ENCODE measurements around the gene ZNF595.
"Not testable (repeated sequence)": the region's sequence is repeated elsewhere in the genome, so short reads cannot be mapped to it uniquely, and the experiment has no call there.

Gene ZNF595

DNA sequence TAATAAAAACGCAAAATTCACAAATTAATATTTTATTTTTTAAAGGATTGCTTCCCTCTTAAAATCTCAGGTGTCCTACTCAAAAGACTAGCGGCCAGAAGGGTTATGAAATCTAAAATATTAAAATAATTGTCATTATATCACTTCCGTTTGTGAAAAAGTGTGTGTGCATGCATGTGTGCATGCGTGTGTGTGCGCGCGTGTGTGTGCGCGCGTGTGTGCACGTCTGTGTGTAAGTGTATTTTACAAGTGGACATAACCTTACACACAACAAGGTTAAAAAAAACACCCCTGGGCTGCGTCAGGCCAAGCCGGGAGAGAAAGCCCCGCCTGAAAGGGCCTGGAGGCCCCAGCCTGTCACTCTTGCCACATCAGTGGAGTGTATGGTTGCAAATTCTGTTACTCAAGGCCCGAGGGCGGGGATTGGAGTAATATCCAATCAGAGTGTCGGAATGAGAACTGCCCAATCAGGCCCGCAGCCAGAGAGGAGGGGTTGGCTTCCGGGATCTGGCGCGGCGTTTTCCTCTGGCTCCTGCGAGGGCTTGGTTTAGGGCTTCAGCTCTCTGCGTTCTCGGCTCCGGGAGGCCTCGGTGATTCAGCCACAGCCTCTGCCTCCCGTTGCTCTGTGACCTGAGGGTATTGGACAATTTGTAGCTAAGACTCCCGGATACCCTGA lies at the start of gene ZNF595:
TSS of gene ZNF595 (plus strand) at position 518 of the 676 bp plus-strand sequence. CDS start 168 bp downstream, outside the sequence.
- not testable (repeated sequence) for DNase-seq (ENCODE audit: low spot score)

- not testable (repeated sequence) for DNase-seq (ENCODE audit: low spot score)
These were observed 42.9 kb upstream of the ZNF595 start for GRCh38 chr4:9937-10870.

GRCh38 chr4:11095-11815 lies 41.9 kb upstream of the ZNF595 start:
- DNase-seq (ENCODE audit: low spot score) = not testable (repeated sequence)

DNA sequence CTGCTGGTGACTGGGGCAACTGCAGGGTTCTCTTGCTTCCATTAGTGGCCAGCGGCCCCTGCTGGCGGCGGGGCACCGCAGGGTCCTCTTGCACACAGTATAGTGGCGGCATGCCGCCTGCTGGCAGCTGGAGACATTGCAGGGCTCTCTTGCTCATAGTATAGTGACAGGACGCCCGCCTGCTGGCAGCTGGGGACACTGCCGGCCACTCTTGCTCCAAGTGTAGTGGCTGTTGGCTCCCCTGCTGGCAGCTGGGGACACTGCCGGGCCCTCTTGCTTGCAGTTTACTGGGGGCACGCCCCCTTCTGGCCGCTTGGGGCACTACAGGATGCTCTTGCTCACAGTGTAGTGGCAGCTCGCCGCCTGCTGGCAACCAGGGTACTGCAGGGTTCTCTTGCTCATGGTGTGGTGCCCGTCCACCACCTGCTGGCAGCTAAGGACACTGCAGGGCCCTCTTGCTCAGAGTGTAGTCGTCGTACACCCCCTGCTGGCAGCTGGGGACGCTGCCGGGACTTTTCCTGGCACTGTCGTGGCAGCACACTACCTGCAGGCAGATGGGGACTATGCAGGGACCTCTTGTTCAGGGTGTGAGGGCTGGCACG lies 41.2 kb upstream of the ZNF595 start:
- DNase-seq (ENCODE audit: low spot score) = not testable (repeated sequence)

- not testable (repeated sequence) for DNase-seq (ENCODE audit: low spot score)
These were observed 35.0 kb upstream of the ZNF595 start for GRCh38 chr4:18128-18527.

- not testable (repeated sequence) for DNase-seq (ENCODE audit: low spot score)
These were observed 34.5 kb upstream of the ZNF595 start for GRCh38 chr4:18589-18988.

DNA sequence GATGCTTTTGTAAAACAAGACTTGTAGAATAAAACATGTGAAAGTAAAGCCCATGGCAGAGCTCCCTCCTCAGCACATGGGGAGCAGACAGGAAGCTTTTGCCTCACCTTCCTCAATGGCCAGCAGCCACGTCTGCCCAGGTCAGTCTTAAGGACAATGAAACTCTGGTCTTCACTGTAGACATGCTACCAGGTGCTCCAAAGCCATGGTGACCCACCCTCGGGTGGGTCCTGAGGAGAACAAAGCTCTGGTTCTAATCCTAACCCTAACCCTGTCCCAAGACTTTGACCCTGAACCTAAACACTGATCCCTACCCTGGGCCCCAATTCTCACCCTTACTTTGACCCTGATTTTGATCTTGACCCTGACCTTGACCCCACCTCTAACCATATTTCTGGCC lies 30.2 kb upstream of the ZNF595 start:
- not testable (repeated sequence) for DNase-seq (ENCODE audit: low spot score)

DNA sequence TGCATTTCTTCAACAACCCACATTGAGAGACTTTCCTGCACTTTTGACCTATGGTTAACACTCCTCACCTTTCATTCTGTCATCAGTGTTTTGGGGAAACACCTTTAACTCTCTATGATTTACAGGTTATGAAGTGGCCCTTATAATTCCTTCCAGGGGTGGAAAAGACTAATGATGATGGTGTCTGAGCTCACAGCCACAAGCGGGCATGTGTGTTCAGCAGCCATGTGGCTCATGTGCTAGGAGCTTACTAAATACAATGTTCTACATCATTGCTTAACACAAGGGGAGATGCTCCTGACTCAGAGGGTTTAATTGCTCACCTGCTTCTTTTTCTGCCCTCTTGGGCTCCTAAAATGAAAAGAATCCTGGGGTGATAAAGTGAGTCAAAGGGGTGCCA lies 28.8 kb upstream of the ZNF595 start:
- DNase-seq (ENCODE audit: low spot score) = not testable (repeated sequence)

GRCh38 chr4:27501-27900 lies 25.6 kb upstream of the ZNF595 start:
- not testable (repeated sequence) for DNase-seq (ENCODE audit: low spot score)

GRCh38 chr4:28767-29542 lies 24.2 kb upstream of the ZNF595 start:
- not testable (repeated sequence) for DNase-seq (ENCODE audit: low spot score)

DNA sequence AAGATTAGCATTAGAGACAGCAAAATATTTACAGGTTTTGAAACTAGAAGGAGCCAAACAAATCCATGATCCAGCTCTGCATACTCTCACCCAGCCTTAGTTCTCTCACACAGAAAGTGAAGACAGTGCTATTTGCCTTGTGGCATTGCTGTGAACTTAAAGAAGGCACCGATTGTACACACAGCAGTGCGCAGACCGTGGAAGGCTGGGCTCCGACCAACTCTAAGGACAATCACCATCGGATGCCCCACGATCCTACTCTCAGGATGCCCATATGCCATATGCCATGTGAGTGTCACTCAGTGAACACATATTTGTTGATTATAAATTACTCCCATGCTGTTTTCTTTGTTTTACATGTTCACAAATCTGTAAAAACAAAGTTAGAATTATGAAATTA lies 19.8 kb upstream of the ZNF595 start:
- not testable (repeated sequence) for DNase-seq (ENCODE audit: low spot score)

DNA sequence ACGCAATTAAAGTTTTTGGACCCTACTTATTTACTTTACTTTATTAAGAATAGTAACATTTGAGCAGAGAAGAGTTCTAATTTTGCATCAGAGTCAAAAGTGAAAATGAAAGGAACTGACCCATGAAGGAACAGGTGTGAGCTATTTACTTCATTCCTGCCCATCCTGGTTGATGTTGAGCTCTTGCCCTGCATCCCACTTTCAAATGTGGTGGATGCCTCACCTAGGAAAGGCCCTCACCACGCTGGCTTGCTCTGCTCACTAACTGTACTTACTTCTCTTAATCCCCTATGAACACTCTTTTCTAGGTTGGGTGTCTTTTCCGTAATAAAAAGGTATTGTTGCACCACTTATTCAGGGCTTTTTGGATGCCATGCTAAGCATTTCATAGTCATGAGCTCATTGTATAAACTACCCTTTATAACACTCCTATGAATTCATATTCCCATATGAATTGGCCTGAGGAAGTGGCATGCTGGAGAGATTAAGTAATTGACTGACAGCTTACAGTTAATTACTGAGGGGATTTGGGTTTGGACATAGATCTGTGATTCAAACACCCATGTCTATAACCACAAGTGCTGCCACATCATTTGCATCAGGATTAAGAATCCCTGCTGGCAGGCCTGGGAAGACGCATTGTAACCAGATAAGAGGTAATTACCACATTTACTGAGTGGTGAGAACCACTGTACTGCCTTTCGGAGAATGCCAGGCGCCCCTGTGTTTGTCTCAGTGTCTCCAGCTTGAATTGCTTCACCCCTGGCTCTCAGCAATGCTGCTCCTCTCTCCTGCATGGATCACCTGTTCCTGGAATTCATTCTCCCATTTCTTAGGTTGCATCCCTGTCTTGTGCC lies 16.3 kb upstream of the ZNF595 start:
- DNase-seq (ENCODE audit: low spot score) = not testable (repeated sequence)

GRCh38 chr4:38202-38601 lies 14.9 kb upstream of the ZNF595 start:
- not testable (repeated sequence) for DNase-seq (ENCODE audit: low spot score)

GRCh38 chr4:43375-43774 lies 9.7 kb upstream of the ZNF595 start:
- DNase-seq (ENCODE audit: low spot score) = not testable (repeated sequence)

DNA sequence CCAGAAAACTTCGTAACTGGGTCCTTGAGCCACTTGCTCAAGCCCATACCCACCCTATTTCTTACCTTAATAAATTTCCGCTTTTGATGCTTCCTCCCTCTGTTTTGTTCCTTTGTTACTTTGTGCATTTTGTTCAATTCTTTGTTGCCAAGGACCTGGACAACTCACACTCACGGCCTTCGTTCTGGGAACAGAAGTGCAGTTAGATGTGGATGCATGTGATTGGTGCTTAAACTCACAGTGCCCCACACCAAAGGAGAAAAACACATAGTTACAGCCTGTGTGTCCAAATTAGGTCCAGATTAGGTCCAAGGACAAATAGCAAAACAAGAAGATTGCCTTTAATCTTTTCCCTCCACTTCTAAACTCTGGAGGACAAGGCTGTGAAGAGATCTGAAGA lies 1.9 kb upstream of the ZNF595 start:
- not testable (repeated sequence) for DNase-seq (ENCODE audit: low spot score)

- DNase-seq (ENCODE audit: low spot score) = not testable (repeated sequence)
These were observed 1.4 kb upstream of the ZNF595 start for GRCh38 chr4:51655-52277.

- not testable (repeated sequence) for DNase-seq (ENCODE audit: low spot score)
These were observed 400 bp downstream of the ZNF595 start for GRCh38 chr4:53521-53920.

DNA sequence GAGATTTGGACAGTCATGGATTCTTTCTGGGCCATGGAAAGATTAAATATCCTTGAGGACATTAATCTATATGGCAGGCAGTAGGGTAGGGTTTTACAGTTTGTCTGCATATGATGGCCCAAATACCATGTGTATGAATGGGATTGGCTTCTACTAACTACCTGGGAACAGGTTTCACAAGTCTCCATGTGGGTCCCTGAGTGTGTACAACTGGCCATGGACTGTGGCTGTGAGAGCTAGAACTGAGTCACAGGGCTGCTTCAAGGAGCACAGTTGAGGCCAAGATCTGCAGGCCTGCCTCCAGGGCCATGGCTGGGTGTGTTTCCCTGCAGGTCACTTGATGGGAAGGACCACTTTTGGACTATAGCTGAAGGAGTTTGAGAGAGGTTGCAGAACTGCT lies 11.6 kb downstream of the ZNF595 start:
- not testable (repeated sequence) for DNase-seq (ENCODE audit: low spot score)

GRCh38 chr4:71830-72229 lies 18.7 kb downstream of the ZNF595 start:
- DNase-seq (ENCODE audit: low spot score) = no peak

DNA sequence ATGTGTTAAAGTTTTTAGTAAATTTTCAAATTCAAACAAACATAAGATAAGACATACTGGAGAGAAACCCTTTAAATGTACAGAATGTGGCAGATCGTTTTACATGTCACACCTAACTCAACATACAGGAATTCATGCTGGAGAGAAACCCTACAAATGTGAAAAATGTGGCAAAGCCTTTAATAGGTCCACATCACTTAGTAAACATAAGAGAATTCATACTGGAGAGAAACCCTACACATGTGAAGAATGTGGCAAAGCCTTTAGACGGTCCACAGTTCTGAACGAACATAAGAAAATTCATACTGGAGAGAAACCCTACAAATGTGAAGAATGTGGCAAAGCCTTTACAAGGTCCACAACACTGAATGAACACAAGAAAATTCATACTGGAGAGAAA lies 32.8 kb downstream of the ZNF595 start:
- no peak for DNase-seq (ENCODE audit: low spot score)

Data from Ammon's horn (tissue), 1 donor.